GM12891 (cell line): Measurements from ENCODE around the gene FN3K.

ENCODE experiments used
- POLR2A ChIP-seq: IDR thresholded peaks from 2 replicates; pipeline ENCODE4 v1.6.1; 2011; ENCODE audit warnings: low read depth, low read length, control low read depth
- POLR2AphosphoS5 ChIP-seq: IDR thresholded peaks from 2 replicates; pipeline ENCODE4 v1.6.1; 2011; ENCODE audit warnings: low read depth, low read length, control low read depth
- SPI1 ChIP-seq: IDR thresholded peaks from 2 replicates; pipeline ENCODE4 v1.6.1; 2011; ENCODE audit warnings: low read depth, low read length, control low read depth
- TAF1 ChIP-seq: IDR thresholded peaks from 2 replicates; pipeline ENCODE4 v1.6.1; 2011; ENCODE audit warnings: low read depth, low read length, control low read depth

DNA sequence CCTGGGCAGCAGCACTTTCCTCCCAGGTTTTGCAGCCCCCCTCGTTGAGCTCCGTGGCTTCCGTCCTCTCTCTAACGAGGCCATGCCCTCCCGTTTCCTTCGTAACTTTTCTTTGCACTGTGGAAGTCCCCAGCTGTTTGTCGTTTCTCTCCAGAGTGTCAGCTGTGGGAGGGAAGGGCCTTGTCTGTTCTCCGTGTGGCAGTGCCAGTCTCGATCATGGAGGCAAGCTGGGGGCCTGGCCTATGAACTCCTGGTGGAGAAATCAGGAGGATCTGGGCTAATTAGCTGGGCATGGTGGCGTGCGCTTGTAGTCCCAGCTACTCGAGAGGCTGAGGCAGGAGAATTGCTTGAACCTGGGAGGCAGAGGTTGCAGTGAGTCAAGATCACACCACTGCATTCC is 44.8 kb downstream of the FN3K start:
- TF ChIP-seq POLR2A (no peak), TAF1 (no peak), POLR2AphosphoS5 (no peak), SPI1 (no peak)
